AG04450 (cell line): Measurements from ENCODE around the gene LDHD. TPM values are rescaled to one million over a fixed set of nuclear protein-coding genes. Genes with fewer than 3 reads are reported as not detected.

ENCODE experiments used
- CTCF ChIA-PET: fragments of 300-600, 350-600 bp; formaldehyde crosslinking; extraction: SDS; loops from one replicate; lab custom pipeline; 2022; ENCODE audit warnings: antibody characterized with exemption, inconsistent platforms; lab: Charles Lee
- POLR2A ChIA-PET: fragments of 350-600 bp; formaldehyde crosslinking; extraction: SDS; loops from one replicate; lab custom pipeline; 2021; ENCODE audit warnings: antibody characterized with exemption, inconsistent platforms; lab: Yijun Ruan, JAX
- DNase-seq: peaks from one replicate; pipeline ENCODE4 v3.0.0-alpha.2; 2011; ENCODE audit warnings: low read depth, low spot score
- H3K27ac ChIP-seq: one replicate; pipeline ENCODE4 v1.5.1; 2012; ENCODE audit warnings: low read depth, low read length, control low read depth
- H3K27me3 ChIP-seq: one replicate; pipeline ENCODE4 v1.6.0; 2012; ENCODE audit warnings: low read length; ENCODE audit not compliant: control insufficient read depth, insufficient read depth
- H3K4me3 ChIP-seq: 2 replicates; pipeline ENCODE4 v1.5.1; 2011; ENCODE audit warnings: mild to moderate bottlenecking, low read depth, low read length, control low read depth
- H3K9me3 ChIP-seq: 2 replicates; pipeline ENCODE4 v1.5.1; 2012; ENCODE audit warnings: low read length; ENCODE audit not compliant: control insufficient read depth, insufficient read depth
- CTCF ChIP-seq: IDR thresholded peaks from 2 replicates; pipeline ENCODE4 v1.5.1; 2011; ENCODE audit warnings: low read depth, low read length, control low read depth, inconsistent platforms
- polyA plus RNA-seq: library from polyadenylated mRNA; depleted of rRNA; stranded (reverse); fragments of >200 nt; gene quantifications from 2 replicates; pipeline ENCODE4 v1.2.3, GENCODE V29; 2011

The LDHD gene
- polyA plus RNA-seq, 1 experiment = 0.38 TPM

GRCh38 chr16:75148311-75149195 is 32.0 kb upstream of the LDHD start, which contains the start of gene ZFP1:
TSS of gene ZFP1 (plus strand) at chr16:75148524. CDS start at chr16:75152952, 4,428 bp downstream.
- ChIA-PET POLR2A (no interaction called here), CTCF (interaction anchor here (1.1 kb wide), 1 partner anchor 37 kb away, joined by 3 read pairs; no protein-coding TSS in a partner anchor)
- DNase-seq = peak; percentile 74

GRCh38 chr16:75147968-75148310 is 31.4 kb upstream of the LDHD start:
- Histone ChIP-seq H3K4me3 (peak overlapping the region; percentile 39), H3K27ac (no peak overlapping the region), H3K27me3 (no peaks in the 10 kb centered on the region), H3K9me3 (peaks cover 13% of the 10 kb centered on the region)
- TF ChIP-seq CTCF = no peak
- POLR2A ChIA-PET = no interaction called here
- CTCF ChIA-PET = interaction anchor here (0.6 to 1.1 kb wide), 2 partner anchors 9 to 37 kb away, joined by 3 read pairs; no protein-coding TSS in a partner anchor
- no peak for DNase-seq

More at GRCh38 chr16:75148311-75149195, 32.0 kb upstream of the LDHD start, which contains the start of gene ZFP1:
- TF ChIP-seq CTCF = no peak
- Histone ChIP-seq H3K4me3 (peak within 1 kb of the TSS; percentile 97), H3K27ac (peak within 1 kb of the TSS; percentile 88), H3K27me3 (no peaks in the 10 kb centered on the region), H3K9me3 (peaks cover 13% of the 10 kb centered on the region)

- Histone ChIP-seq H3K27ac (no peak overlapping the region), H3K27me3 (no peaks in the 10 kb centered on the region), H3K9me3 (peaks cover 3% of the 10 kb centered on the region; the same call in 1 of the 2 replicates), H3K4me3 (no peak overlapping the region)
- POLR2A ChIA-PET = no interaction called here
- CTCF ChIA-PET = no interaction called here
- no peak for DNase-seq
- TF ChIP-seq CTCF = no peak
These were observed 27.4 kb upstream of the LDHD start for GRCh38 chr16:75143941-75144340.

GRCh38 chr16:75139498-75139897 is 22.9 kb upstream of the LDHD start:
- H3K27me3 ChIP-seq = no peaks in the 10 kb centered on the region
- TF ChIP-seq CTCF = no peak
- POLR2A ChIA-PET = no interaction called here
- no peak for DNase-seq
- H3K4me3 ChIP-seq = no peak overlapping the region
- CTCF ChIA-PET = no interaction called here
- H3K9me3 ChIP-seq = no peaks in the 10 kb centered on the region; the same call in 1 of the 2 replicates
- H3K27ac ChIP-seq = no peak overlapping the region

- Histone ChIP-seq H3K27me3 (no peaks in the 10 kb centered on the region), H3K27ac (no peak overlapping the region), H3K4me3 (no peak overlapping the region), H3K9me3 (no peaks in the 10 kb centered on the region; the same call in 1 of the 2 replicates)
- POLR2A ChIA-PET = no interaction called here
- CTCF ChIA-PET = interaction anchor here (0.6 to 1.2 kb wide), 3 partner anchors 9 to 140 kb away, joined by 3 to 4 read pairs (median 3); partner anchors contain the start of gene ZNRF1
- no peak for TF ChIP-seq CTCF
- DNase-seq = no peak
These were observed 22.1 kb upstream of the LDHD start for GRCh38 chr16:75138636-75139035.
